GM13977 (cell line): ENCODE data around the gene CEMIP2.

Experiments
- DNase-seq: peaks from one replicate; pipeline ENCODE4 v3.0.0; 2012; ENCODE audit warnings: low spot score
- CTCF ChIP-seq: IDR thresholded peaks from 2 replicates; pipeline ENCODE4 v1.5.1; 2012; ENCODE audit warnings: mild to moderate bottlenecking, control low read depth; ENCODE audit not compliant: insufficient read depth; ENCODE audit errors: extremely low read depth, missing control alignments
- in situ Hi-C: fragments of 300-500 bp; cut with MboI; formaldehyde crosslinking; loops from one replicate; pipeline ENCODE4 v1.12.0; 2022; ENCODE audit warnings: low sequenced_read_pairs, low pct_unique_long_range_greater_than_20kb, mixed read lengths, inconsistent platforms; ENCODE audit not compliant: unreplicated experiment

The CEMIP2 gene

GRCh38 chr9:71793386-71794105 is 25.2 kb upstream of the CEMIP2 start:
- no peak for DNase-seq
- in situ Hi-C loops, result no loop called here
- no peak for TF ChIP-seq CTCF

GRCh38 chr9:71791875-71792274 is 23.6 kb upstream of the CEMIP2 start:
- in situ Hi-C loops, result no loop called here
- no peak for DNase-seq
- TF ChIP-seq CTCF, result no peak

- no peak for TF ChIP-seq CTCF
- DNase-seq, result no peak
- in situ Hi-C loops, result no loop called here
These were observed 22.0 kb upstream of the CEMIP2 start for GRCh38 chr9:71790296-71790695.

- DNase-seq, result no peak
- peak; percentile 22 for TF ChIP-seq CTCF
- in situ Hi-C loops, result no loop called here
These were observed 14.8 kb upstream of the CEMIP2 start for GRCh38 chr9:71783120-71783523.

GRCh38 chr9:71781391-71781790 is 13.1 kb upstream of the CEMIP2 start:
- in situ Hi-C loops, result no loop called here
- TF ChIP-seq CTCF, result no peak
- no peak for DNase-seq

DNA sequence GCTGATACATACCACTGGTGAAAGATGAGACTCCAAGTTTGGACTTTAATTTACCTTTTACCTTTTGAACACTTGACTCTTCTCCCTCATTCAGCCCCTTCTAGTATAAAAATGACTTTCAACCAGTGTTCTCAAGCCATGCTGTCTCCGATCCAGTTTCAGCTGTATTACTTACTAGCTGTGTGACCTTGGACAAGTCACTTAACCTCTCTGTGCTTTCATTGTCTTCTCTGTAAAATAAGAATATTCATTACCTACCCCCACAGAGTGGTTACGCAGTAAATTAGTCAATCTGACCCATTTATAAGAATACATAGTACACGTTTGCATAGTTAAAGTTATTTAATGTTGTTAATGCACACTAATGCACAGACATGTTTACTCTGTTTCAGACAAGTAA is 12.6 kb upstream of the CEMIP2 start:
- no peak for TF ChIP-seq CTCF
- in situ Hi-C loops, result no loop called here
- no peak for DNase-seq

DNA sequence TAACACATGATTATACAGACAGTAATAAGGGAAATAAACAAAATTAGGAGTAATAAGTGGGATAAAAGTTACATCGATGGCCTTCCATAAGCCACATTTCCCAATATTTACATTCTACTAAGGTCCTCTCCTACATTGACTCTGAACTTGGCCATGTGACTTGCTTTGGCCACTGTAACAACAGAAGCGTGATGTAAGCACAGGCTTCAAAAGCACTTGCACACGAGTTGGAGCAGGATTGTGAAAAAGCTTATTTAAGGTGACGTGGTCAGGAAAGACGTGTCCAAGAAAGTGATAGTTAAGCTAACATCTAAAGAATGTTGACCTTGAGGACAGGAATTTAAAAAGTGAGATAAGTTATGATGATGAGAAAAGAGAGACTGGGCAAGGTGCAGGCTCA is 9.8 kb upstream of the CEMIP2 start:
- DNase-seq, result no peak
- TF ChIP-seq CTCF, result no peak
- in situ Hi-C loops, result no loop called here
